G401.6 (cell line): ENCODE results near the gene NXT1.
"Not testable (repeated sequence)": the region's sequence is repeated elsewhere in the genome, so short reads cannot be mapped to it uniquely, and the experiment has no call there.

Source experiments
- FAIRE-seq: peaks from 2 replicates; lab custom pipeline; 2012; peaks lifted over from hg19 to GRCh38; lab: Jason Lieb, UNC

Gene NXT1

GRCh38 chr20:23331450-23332350 lies 18.9 kb upstream of the NXT1 start:
- FAIRE-seq = no peak

GRCh38 chr20:23332467-23332866 lies 18.1 kb upstream of the NXT1 start:
- no peak for FAIRE-seq

GRCh38 chr20:23334111-23334510 lies 16.5 kb upstream of the NXT1 start:
- FAIRE-seq = no peak

GRCh38 chr20:23335521-23335920 lies 15.1 kb upstream of the NXT1 start:
- FAIRE-seq = no peak

GRCh38 chr20:23336476-23336875 lies 14.1 kb upstream of the NXT1 start:
- no peak for FAIRE-seq

- no peak for FAIRE-seq
Measured at GRCh38 chr20:23337312-23337711, 13.3 kb upstream of the NXT1 start.

- no peak for FAIRE-seq
Measured at GRCh38 chr20:23339986-23340385, 10.6 kb upstream of the NXT1 start.

- no peak for FAIRE-seq
Measured at GRCh38 chr20:23340524-23340923, 10.1 kb upstream of the NXT1 start.

GRCh38 chr20:23341073-23341472 lies 9.5 kb upstream of the NXT1 start:
- FAIRE-seq = no peak

GRCh38 chr20:23343590-23343989 lies 7.0 kb upstream of the NXT1 start:
- FAIRE-seq = no peak

- FAIRE-seq = no peak
Measured at GRCh38 chr20:23344336-23344735, 6.3 kb upstream of the NXT1 start.

GRCh38 chr20:23346002-23346401 lies 4.6 kb upstream of the NXT1 start:
- no peak for FAIRE-seq

GRCh38 chr20:23347791-23348190 lies 2.8 kb upstream of the NXT1 start:
- no peak for FAIRE-seq

- FAIRE-seq = not testable (repeated sequence)
Measured at GRCh38 chr20:23348510-23348909, 2.1 kb upstream of the NXT1 start.

- FAIRE-seq = peak; percentile 45
Measured at GRCh38 chr20:23349338-23350195, 1.0 kb upstream of the NXT1 start.

GRCh38 chr20:23350904-23351838 lies 580 bp downstream of the NXT1 start:
- no peak for FAIRE-seq

GRCh38 chr20:23356203-23356602 lies 5.6 kb downstream of the NXT1 start:
- FAIRE-seq = no peak

- FAIRE-seq = peak; percentile 98
Measured at GRCh38 chr20:23357767-23358562, 7.4 kb downstream of the NXT1 start.

- no peak for FAIRE-seq
Measured at GRCh38 chr20:23358563-23358906, 7.9 kb downstream of the NXT1 start.

GRCh38 chr20:23358923-23359593 lies 8.5 kb downstream of the NXT1 start:
- no peak for FAIRE-seq

GRCh38 chr20:23360531-23360930 lies 9.9 kb downstream of the NXT1 start:
- FAIRE-seq = no peak
